Heart left ventricle (tissue), 13 donors: ENCODE results near the gene FEM1C.

Experiments used
- POLR2A ChIP-seq, 2 donors: fragments of 450-650 bp; IDR thresholded peaks; one replicate each; pipeline ENCODE4 v1.6.1; 2017; ENCODE audit warnings: antibody characterized with exemption in 2 of 2, mild to moderate bottlenecking in 2 of 2, moderate library complexity in 2 of 2
- TF ChIP-seq, protein P1 (sequence below), 12 donors: fragments of 200-600 bp; sonication (generic) in 4 of 12; IDR thresholded peaks; one replicate each; pipeline versions ENCODE4 v1.5.0 to v1.8.0; 2018 to 2022; ENCODE audit warnings: antibody characterized with exemption in 12 of 12, mild to moderate bottlenecking in 5 of 12
- donor health status: ischemic (EF 13 %, LVEDD 7.1; RV severe dilation, severe dysfunction).
- donor health status: DM: no; HTN: yes; CAD: no.
- donor health status: DM: no; HTN: no; CAD: no.
- donor health status: ischemic (EF 25% LVEDD 6.9; RV normal size, moderate dysfunction).
- donor health status: ischemic (EF 25% LVEDD 5.7; RV mildly dilated, moderate dysfunction).
- donor health status: ischemic (EF 35%, LVEDD 5.7; RV mildly dilated, moderate dysfunction).
- donor health status: nonischemic (EF 11% LVEDD 7.7; RV severe dilation, severe dysfunction).
- donor health status: DM: yes; HTN: yes; CAD: no.
- donor health status: PGD.
- donor health status: ischemic (EF 29% LVEDD 5.4; RV normal size, mild dysfunction).
- donor health status: nonischemic (EF 23%, LVEDD 6.1; RV moderate dilation, normal function).

DNA sequence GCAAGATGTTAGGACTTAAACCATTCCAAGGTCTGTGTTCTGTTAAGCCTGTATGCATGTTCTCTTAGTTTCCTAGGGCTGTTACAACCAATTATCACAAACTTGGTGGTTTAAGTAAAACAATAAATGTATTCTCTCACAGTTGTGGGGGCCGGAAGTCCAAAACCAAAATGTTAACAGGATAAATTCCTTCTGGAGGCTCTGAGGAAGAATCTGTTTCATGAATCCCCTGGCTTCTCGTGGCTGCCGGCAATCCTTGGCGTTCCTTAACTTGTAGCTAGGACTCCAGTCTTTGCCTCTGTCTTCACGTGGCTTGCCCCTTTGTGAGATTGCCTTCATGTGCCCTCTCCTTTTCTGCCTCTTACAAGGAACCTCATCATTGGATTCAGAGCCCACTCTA is 30.4 kb downstream of the FEM1C start:
- TF ChIP-seq, protein P1, sequence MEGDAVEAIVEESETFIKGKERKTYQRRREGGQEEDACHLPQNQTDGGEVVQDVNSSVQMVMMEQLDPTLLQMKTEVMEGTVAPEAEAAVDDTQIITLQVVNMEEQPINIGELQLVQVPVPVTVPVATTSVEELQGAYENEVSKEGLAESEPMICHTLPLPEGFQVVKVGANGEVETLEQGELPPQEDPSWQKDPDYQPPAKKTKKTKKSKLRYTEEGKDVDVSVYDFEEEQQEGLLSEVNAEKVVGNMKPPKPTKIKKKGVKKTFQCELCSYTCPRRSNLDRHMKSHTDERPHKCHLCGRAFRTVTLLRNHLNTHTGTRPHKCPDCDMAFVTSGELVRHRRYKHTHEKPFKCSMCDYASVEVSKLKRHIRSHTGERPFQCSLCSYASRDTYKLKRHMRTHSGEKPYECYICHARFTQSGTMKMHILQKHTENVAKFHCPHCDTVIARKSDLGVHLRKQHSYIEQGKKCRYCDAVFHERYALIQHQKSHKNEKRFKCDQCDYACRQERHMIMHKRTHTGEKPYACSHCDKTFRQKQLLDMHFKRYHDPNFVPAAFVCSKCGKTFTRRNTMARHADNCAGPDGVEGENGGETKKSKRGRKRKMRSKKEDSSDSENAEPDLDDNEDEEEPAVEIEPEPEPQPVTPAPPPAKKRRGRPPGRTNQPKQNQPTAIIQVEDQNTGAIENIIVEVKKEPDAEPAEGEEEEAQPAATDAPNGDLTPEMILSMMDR (IDR thresholded peaks at IDR 0.05), result no peak
- TF ChIP-seq POLR2A (IDR thresholded peaks at IDR 0.05), result no peak
